ENCODE measurements around the gene EDIL3.
"Not testable (repeated sequence)": the region's sequence is repeated elsewhere in the genome, so short reads cannot be mapped to it uniquely, and the experiment has no call there.

The EDIL3 gene

GRCh38 chr5:84160650-84161049 is 224.0 kb downstream of the EDIL3 start:
- not testable (repeated sequence) for DNase-seq

DNA sequence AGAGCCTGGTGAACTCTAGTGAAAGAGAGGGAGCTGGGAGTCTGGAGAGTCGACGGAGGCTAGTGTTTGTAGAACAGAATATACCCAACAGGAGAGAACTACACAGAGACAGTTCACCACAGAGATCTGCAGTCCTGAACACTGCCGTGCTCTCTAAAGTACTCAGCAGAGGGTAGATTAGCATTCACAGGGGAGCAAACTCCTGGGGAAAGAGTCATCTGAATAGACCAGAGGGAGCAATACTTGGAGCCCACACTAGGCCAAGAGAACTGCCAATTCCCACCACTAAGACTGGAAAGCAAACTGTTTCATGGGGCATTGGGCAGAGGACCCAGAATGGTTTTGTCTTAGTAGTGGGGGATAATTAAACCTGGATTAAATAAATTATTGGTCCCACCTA is 235.6 kb downstream of the EDIL3 start:
- DNase-seq: no peak

DNA sequence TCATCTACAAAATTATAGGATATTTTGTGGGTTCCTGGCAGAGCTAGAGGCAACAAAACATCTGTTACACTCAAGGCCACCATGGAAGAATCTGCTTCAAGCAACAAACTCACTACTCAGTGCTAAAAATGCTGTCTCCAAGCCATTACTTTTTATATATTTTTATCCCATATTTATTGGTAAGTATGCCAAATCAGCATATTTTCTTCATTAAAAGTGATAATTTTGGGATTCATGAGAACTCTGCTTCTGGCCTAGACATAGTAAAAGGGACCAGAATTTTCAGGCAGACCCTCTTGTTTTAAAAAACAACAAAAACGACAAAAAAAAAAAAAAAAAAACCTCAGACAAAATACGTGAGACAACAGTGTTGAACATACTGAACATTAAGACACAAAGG is 236.0 kb downstream of the EDIL3 start:
- no peak for DNase-seq

DNA sequence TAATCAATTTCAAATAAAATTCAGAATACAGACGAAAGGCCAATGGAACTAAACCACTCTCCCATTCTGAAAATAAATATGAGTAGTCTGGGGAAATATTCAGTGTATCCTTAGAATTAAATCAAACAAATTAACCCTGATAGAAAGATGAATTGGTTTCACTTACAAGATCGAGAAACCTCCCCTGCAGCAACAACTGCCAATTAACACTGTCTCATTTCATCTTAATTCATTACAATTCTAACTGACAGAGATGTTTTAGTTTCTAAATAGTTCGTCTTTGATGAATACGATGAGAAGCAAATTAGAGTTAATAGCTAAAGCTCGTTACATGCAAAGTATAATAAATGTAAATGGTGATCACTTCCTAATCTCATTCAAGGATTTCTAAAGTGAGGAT is 247.1 kb downstream of the EDIL3 start:
- no peak for DNase-seq

GRCh38 chr5:84131372-84131771 is 253.3 kb downstream of the EDIL3 start:
- DNase-seq: no peak

DNA sequence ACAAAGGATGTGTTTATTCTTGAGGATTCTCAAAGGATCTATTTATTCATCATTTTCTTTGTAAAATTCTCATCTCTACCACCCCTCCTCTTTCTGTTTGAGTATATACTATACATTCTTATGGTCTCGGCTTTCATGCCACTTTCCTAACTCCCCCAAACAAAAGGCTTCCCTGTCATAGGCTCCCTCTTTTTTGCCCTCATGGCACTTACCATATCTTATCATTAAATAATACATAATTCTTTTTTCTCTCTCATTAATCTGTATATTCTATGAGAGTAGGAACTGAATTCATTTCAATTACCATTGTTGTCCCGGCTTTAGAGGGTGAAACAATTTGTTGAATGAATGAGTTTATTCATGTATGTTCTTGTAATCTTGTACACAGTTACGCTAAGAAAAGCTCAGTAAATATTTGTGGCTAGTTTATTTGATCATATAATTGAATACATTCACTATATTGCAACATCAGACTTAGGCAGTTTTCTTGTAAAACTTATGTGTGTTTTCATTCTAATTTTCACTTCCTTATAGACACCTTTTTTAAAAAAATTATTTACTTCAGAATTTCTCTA is 254.6 kb downstream of the EDIL3 start:
- DNase-seq: no peak

DNA sequence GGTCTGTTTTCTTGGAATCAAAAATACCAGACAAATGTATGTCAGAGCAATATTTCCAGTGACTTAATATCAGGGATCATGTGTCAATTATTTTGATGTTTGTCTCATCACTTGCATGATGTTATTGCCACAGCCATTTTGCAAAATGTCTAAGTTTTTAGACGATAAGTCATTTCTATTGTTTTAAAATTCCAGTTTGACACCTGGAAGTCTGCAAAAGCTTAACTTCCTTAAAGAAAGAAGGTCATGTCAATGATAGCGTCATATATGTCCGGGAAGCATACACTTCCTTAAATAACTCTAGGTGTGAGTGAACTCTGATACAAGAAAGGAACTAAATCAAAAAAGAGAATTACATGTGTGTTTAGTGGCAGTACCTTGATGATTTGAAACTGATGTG is 259.5 kb downstream of the EDIL3 start:
- no peak for DNase-seq

DNA sequence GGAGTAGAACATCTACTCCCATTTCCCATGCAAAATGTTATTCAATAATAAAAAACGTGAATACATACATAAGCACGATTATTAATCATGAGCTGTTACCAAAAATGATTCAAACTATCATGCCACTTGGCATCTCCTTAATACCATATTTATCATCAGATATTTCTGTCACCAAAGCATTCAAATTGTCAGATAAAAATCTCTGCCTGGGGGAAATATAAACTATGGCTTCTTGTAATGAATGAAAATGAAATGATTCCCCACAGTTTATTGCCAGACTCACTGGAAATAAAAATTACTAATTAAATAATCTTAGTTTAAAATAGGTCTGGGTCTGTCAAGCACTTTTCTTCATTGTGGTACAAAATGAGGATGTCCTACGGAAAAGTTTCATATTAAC is 265.4 kb downstream of the EDIL3 start:
- no peak for DNase-seq

- no peak for DNase-seq
These were observed 266.1 kb downstream of the EDIL3 start for GRCh38 chr5:84118551-84118950.

GRCh38 chr5:84115727-84116126 is 269.0 kb downstream of the EDIL3 start:
- no peak for DNase-seq

DNA sequence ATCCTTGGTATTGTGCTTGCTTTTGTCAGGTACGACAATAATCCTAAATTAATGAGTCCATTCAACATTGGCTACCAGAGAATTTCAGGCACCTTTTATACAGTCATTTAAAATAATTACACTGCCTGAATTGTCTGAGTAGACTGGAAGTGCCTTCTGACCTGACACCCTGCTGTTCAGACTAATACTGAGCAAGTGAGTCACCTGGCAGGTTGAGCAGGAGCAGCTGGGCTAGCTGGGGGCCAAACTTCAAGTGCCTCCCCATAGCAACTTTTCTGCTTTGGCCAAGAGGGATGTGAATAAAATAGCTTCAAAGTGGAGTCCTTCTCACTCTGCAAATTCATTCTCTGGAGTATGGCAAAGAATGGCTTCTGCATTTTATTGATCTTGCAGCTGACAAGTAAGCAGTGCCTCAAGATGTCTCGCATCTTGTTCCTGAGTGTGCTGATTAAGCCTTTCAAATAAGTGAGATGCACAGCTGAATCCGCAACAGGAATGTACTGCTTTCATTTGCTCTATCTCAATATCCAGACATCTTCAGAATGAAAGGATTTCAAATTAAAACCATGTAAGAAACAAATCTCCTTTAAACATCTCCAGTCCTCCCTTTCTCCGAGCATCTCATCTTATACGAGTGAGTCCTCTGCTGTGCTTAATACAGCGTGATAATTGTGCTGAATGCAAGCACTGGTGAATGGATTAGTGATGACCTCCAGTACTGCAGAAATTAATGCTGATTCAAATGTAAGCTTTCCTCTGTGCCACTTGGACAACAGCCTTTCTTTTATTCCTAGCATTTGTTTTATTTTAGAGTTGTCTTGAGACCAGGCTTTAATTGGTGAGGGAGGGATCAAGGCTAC is 271.2 kb downstream of the EDIL3 start:
- peak; percentile 1 for DNase-seq

GRCh38 chr5:84092738-84093137 is 291.9 kb downstream of the EDIL3 start:
- no peak for DNase-seq

GRCh38 chr5:84091127-84091799 is 293.4 kb downstream of the EDIL3 start:
- DNase-seq: no peak

DNA sequence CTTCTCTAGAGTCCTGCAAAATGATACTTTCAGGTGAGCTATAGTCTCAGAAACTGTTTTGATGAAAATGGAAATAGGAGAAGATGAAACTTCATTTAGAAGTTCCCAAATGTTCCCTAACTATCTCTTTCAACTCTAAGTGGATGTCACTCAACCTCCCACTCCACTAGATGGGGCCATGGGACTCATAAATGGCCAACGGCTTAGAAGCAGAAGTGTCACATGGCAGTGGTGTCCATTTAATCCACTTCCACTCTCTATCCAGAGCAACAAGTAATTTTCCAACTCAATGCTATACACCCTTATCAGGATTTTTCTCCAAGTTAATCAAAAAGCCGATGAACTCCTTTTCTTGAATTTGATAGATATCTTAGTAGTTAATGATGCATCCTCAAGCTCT is 295.7 kb downstream of the EDIL3 start:
- DNase-seq: peak; percentile 14

DNA sequence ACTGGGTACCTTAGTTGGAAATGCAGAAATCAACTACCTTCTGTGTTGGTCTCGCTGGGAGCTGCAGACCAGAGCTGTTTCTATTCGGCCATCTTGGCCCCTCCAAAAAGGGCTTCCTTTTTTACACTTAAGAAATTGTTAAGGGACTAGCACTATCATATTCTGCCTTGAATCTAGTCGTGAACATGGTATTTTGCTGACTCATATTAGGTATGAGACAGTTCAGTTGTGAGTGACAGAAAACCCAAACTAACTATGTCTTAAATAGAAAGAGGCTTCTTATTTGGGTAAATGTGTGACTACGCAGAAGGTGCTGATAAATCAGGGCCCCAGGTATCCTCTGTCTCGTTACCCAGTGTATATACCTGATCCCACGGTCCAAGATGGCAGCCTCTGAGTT is 298.2 kb downstream of the EDIL3 start:
- DNase-seq: no peak

GRCh38 chr5:84085387-84086041 is 299.2 kb downstream of the EDIL3 start:
- DNase-seq: no peak

DNA sequence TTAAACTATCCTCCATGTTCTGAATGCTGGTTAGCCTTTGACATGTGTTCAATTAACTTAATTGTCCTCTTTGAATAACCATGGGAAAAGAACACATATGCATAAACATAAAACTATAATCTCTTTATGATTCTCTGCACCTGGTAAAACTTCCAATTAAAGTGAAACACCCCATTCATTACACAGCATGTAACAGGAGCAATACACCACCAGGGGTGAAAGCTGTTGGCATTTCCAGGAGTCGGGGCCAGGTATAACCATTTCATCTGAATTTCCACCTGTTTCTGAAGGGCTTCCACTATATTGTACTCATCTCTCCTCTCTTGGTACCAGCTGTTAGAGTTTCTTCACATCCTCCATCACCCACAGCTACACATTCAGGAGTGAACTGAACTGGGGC is 303.8 kb downstream of the EDIL3 start:
- DNase-seq: no peak

DNA sequence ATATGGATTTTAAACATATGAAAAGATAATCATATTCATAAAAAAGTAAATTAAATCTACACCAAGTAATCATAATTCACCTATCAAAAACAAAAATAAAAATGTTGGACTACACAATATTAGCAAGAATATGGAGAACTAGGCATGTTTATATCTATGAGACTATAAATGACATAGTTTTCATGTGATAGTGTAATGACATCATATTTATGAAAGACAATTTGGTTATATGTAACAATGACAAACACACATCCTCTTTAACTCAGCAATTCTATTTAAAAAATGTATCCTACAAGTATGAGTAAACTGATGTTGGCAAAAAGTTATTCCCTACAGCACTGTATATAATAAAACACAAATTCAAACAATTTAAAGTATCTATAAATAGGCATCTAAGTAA is 312.3 kb downstream of the EDIL3 start:
- no peak for DNase-seq

GRCh38 chr5:84069608-84070179 is 315.0 kb downstream of the EDIL3 start:
- DNase-seq: no peak

DNA sequence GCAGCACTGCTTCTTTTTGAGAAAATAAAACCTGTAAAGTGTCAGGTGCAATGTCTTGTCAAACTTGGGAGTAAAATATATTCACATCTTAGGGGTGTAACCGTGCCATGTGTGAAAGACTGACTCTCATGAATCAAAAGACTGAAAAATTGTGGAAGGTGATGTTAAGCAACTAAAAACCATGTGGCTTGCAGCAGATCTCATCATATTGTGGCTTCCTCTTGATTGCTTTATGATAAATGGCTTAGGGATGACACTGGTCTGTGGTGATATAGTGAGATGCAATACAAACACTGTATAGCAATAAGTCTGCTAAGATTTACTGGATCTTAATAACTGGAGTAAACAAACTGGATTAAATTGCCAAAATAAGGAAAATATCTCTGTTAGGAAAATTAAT is 321.6 kb downstream of the EDIL3 start:
- no peak for DNase-seq

- DNase-seq: no peak
These were observed 325.0 kb downstream of the EDIL3 start for GRCh38 chr5:84059672-84060071.

DNA sequence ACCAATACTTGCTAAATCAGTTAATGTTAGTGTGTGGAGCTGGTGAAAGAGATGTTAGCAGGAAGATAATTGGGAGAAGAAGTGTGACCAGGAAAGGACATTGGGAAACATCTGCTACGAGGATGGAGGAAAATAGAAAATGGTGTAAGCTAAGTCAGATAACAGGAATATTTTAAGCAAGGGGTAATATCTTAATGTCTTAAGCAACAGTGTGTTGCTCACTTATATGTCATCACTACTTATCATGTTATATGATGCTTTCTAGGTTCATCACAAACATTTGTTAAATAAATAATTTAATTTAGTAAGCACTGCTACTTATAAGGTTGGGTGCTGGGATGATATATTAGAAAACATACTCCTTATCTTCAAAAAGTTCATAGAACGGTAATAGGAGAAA is 326.1 kb downstream of the EDIL3 start:
- DNase-seq: no peak

- peak; percentile 2 for DNase-seq
These were observed 327.5 kb downstream of the EDIL3 start for GRCh38 chr5:84057211-84057610.
